K562 (cell line): Measurements from ENCODE around the gene HRC. TPM values are rescaled to one million over a fixed set of nuclear protein-coding genes. Genes with fewer than 3 reads are reported as not detected.

ENCODE experiments used
- ATAC-seq: fragments of 200-7000 bp; cut with Tn5 transposase; 3 replicates; pipeline ENCODE4 v1.9.1; 2020; ENCODE audit warnings: moderate library complexity
- BruUV-seq: library from RNA; stranded (reverse); fragments of 400-500 nt; replicated peaks from 2 replicates; lab custom pipeline; 2021; lab: Mats Ljungman, UMichigan
- CTCF ChIA-PET: fragments of 300-600 bp; formaldehyde crosslinking; extraction: SDS; loops from one replicate; lab custom pipeline; 2021; ENCODE audit warnings: low intra/inter-chr PET ratio; lab: Yijun Ruan, JAX
- POLR2A ChIA-PET: fragments of 300-600, 350-650 bp; sonication (Branson Sonifier 250); formaldehyde crosslinking; extraction: SDS; loops from one replicate; lab custom pipeline; 2021; ENCODE audit warnings: antibody characterized with exemption, inconsistent platforms; lab: Yijun Ruan, JAX
- DNase-seq, 4 experiments: peaks; one replicate each; pipeline versions ENCODE4 v3.0.0 to v3.0.0-alpha.2; 2011 to 2018; ENCODE audit warnings: low spot score in 3 of 4, mixed read lengths in 3 of 4; ENCODE audit errors: extremely low read depth in 1 of 4
- FAIRE-seq: peaks from 2 replicates; lab custom pipeline; 2011; peaks lifted over from hg19 to GRCh38; lab: Jason Lieb, UNC
- H2AFZ ChIP-seq: 2 replicates; pipeline ENCODE4 v1.6.0; 2011; ENCODE audit warnings: low read depth, low read length, control low read depth, inconsistent platforms
- H3K27ac ChIP-seq: fragments of 200-600 bp; 3 replicates; pipeline ENCODE4 v1.8.0; 2011; ENCODE audit warnings: low read depth, mild to moderate bottlenecking, control low read depth, inconsistent platforms, low read length, moderate library complexity, mixed read lengths; ENCODE audit errors: extremely low read depth
- H3K27me3 ChIP-seq, 2 experiments: fragments of 300-600 bp in 1 of 2; 2 replicates in 1 of 2; 3 replicates in 1 of 2; pipeline versions ENCODE4 v1.6.0 to v1.8.0; 2011; ENCODE audit warnings: inconsistent platforms in 2 of 2, low read length in 2 of 2, mild to moderate bottlenecking in 1 of 2, mixed read lengths in 1 of 2, moderate library complexity in 1 of 2; ENCODE audit not compliant: control insufficient read depth in 2 of 2, insufficient read depth in 2 of 2
- H3K36me3 ChIP-seq: fragments of 300-600 bp; 3 replicates; pipeline ENCODE4 v1.8.0; 2011; ENCODE audit warnings: mild to moderate bottlenecking, low read length, inconsistent platforms; ENCODE audit not compliant: control insufficient read depth, insufficient read depth
- H3K4me1 ChIP-seq, 2 experiments: fragments of 200-600 bp in 1 of 2; replicated peaks in 1 of 2; 2 replicates in 1 of 2; 3 replicates in 1 of 2; pipeline versions ENCODE4 v1.5.1 to v1.8.0; 2011; ENCODE audit warnings: inconsistent platforms in 2 of 2, low read length in 2 of 2, mild to moderate bottlenecking in 1 of 2, mixed read lengths in 1 of 2, moderate library complexity in 1 of 2; ENCODE audit not compliant: control insufficient read depth in 2 of 2, insufficient read depth in 2 of 2
- H3K4me2 ChIP-seq: 2 replicates; pipeline ENCODE4 v1.6.1; 2011; ENCODE audit warnings: low read length, control low read depth, inconsistent platforms, mixed read lengths; ENCODE audit not compliant: insufficient read depth
- H3K4me3 ChIP-seq: fragments of 200-600 bp; sonication (generic), shearing (Covaris generic); 2 replicates; pipeline ENCODE4 v1.5.1; 2016; ENCODE audit warnings: control low read depth, inconsistent platforms
- H3K79me2 ChIP-seq: fragments of 200-600 bp; 3 replicates; pipeline ENCODE4 v1.8.0; 2011; ENCODE audit warnings: low read length, inconsistent platforms; ENCODE audit not compliant: control insufficient read depth, insufficient read depth
- H3K9ac ChIP-seq, 2 experiments: 2 replicates each; pipeline versions ENCODE4 v1.6.0 to v1.6.1; 2011; ENCODE audit warnings: low read depth in 2 of 2, low read length in 2 of 2, control low read depth in 1 of 2, inconsistent platforms in 1 of 2, mild to moderate bottlenecking in 1 of 2, mixed read lengths in 1 of 2; ENCODE audit not compliant: insufficient read depth in 1 of 2
- H3K9me1 ChIP-seq: one replicate; pipeline ENCODE4 v1.6.0; 2011; ENCODE audit warnings: inconsistent platforms, mild to moderate bottlenecking, low read length, moderate library complexity; ENCODE audit not compliant: control insufficient read depth, insufficient read depth
- H3K9me3 ChIP-seq: replicated peaks from 2 replicates; pipeline ENCODE4 v1.5.1; 2011; ENCODE audit warnings: low read depth, low read length, inconsistent platforms; ENCODE audit not compliant: control insufficient read depth, insufficient read depth
- H4K20me1 ChIP-seq: replicated peaks from 2 replicates; pipeline ENCODE4 v1.6.1; 2011; ENCODE audit warnings: low read length, inconsistent platforms, mixed read lengths; ENCODE audit not compliant: control insufficient read depth, insufficient read depth
- POLR2AphosphoS5 ChIP-seq: IDR thresholded peaks from 2 replicates; pipeline ENCODE4 v1.6.1; 2011; ENCODE audit warnings: mild to moderate bottlenecking, low read depth, low read length, moderate library complexity; ENCODE audit not compliant: control insufficient read depth, insufficient read depth
- ZKSCAN3 ChIP-seq: fragments of 250-450 bp; sonication (Bioruptor Pico); IDR thresholded peaks from 2 replicates; pipeline ENCODE4 v1.4.0; 2020
- WGBS: fragments of 100-300 bp; shearing (Covaris generic); methylation state at CpG from one replicate; pipeline ENCODE4 v1.1.6; 2016; ENCODE audit warnings: low coverage, mixed read lengths; ENCODE audit not compliant: insufficient coverage; ENCODE audit errors: missing lambda C conversion rate; 5-methylcytosine and 5-hydroxymethylcytosine counted together
- in situ Hi-C: fragments of 300-500 bp; cut with MboI; formaldehyde crosslinking; loops from 4 replicates; pipeline ENCODE4 v1.15.0; 2018; ENCODE audit warnings: inconsistent platforms, mixed read lengths
- intact Hi-C: fragments of 100-400 bp; cut with micrococcal nuclease; formaldehyde crosslinking; loops from 2 replicates; pipeline ENCODE4 v1.14.2; 2022
- polyA plus RNA-seq, 8 experiments: library from polyadenylated mRNA; depleted of rRNA in 4 of 8; stranded (reverse) in 5 of 8; unstranded in 3 of 8; fragments of >200 nt; fragmentation: Nextera tagmentation in 2 of 8; fragmentation: Illumina TruSeq in 1 of 8; extraction: Ambion mirVana in 2 of 8; extraction: Trizol in 1 of 8; gene quantifications; 2 replicates each; pipeline versions ENCODE4 v1.2.1 to v1.2.3, GENCODE V29; 2011 to 2014; ENCODE audit warnings: inconsistent platforms in 1 of 8, missing spikeins in 1 of 8
- total RNA-seq, 7 experiments: library from RNA; depleted of rRNA in 6 of 7; stranded (reverse); fragments of >200 nt in 6 of 7; fragmentation: Illumina TruSeq in 2 of 7; extraction: Trizol in 2 of 7; gene quantifications; 2 replicates each; pipeline versions ENCODE4 v1.2.1 to v1.2.3, GENCODE V29; 2011 to 2021; ENCODE audit warnings: low replicate concordance in 1 of 7
- TF ChIP-seq, protein P1 (sequence below): sonication (generic); formaldehyde crosslinking; IDR thresholded peaks from 2 replicates; pipeline ENCODE4 v1.8.1; 2023; ENCODE audit warnings: mild to moderate bottlenecking, missing genetic modification reagents
- TF ChIP-seq, protein P2 (sequence below): fragments of 250-450 bp; sonication (Bioruptor Pico); IDR thresholded peaks from 2 replicates; pipeline ENCODE4 v1.4.0; 2020; ENCODE audit warnings: borderline replicate concordance

The HRC gene
- total and polyA plus RNA-seq, 9 of the 15 experiments (the other 6 are each of a cell fraction or from before 2014, with no cell fraction given): 0.66 to 18.7 (median 13.1) TPM

DNA sequence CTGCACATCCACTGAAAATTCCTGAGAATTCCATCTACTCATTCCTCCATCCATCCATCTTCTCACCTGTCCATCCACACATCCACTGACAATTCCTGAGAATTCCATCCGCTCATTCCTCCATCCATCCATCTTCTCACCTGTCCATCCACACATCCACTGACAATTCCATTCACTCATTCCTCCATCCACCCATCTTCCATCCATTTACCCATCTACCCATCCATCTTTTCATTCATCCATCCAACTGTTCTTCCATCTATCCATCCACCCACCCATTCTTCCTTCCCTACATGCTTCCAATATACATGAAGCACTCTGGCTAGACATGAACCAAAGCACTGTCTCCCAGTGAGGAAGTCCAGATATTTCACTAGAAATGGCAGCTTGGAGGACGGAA, 18.0 kb upstream of the HRC start:
- intact Hi-C loops: no loop called here
- H3K4me1 ChIP-seq: peaks cover 0 to 4% of the 10 kb centered on the region in 2 experiments; a peak in 2 of 5 replicates
- no peaks in the 10 kb centered on the region for H3K9me1 ChIP-seq
- in situ Hi-C loops: no loop called here
- DNase-seq (no peak), ATAC-seq (no peak), FAIRE-seq (no peak)
- H3K27me3 ChIP-seq: no peaks in the 10 kb centered on the region
- no peak overlapping the region for H3K9ac ChIP-seq
- no peaks in the 10 kb centered on the region for H4K20me1 ChIP-seq
- peaks cover 39% of the 10 kb centered on the region for H3K36me3 ChIP-seq
- H2AFZ ChIP-seq: no peak overlapping the region
- H3K27ac ChIP-seq: no peak overlapping the region
- no peaks in the 10 kb centered on the region for H3K9me3 ChIP-seq
- ChIA-PET POLR2A (interaction anchor here (0.8 to 1.0 kb wide), 2 partner anchors 9 to 23 kb away, joined by 3 read pairs; no protein-coding TSS in a partner anchor), CTCF (interaction anchor here (0.7 kb wide), 1 partner anchor 52 kb away, joined by 3 read pairs; no protein-coding TSS in a partner anchor)
- WGBS: 82% methylated on average over 2 of the region's 2 CpGs
- no peaks in the 10 kb centered on the region for H3K79me2 ChIP-seq
- TF ChIP-seq ZKSCAN3 (CRISPR knock-in tag) (no peak), POLR2AphosphoS5 (no peak)
- TF ChIP-seq, protein P1, sequence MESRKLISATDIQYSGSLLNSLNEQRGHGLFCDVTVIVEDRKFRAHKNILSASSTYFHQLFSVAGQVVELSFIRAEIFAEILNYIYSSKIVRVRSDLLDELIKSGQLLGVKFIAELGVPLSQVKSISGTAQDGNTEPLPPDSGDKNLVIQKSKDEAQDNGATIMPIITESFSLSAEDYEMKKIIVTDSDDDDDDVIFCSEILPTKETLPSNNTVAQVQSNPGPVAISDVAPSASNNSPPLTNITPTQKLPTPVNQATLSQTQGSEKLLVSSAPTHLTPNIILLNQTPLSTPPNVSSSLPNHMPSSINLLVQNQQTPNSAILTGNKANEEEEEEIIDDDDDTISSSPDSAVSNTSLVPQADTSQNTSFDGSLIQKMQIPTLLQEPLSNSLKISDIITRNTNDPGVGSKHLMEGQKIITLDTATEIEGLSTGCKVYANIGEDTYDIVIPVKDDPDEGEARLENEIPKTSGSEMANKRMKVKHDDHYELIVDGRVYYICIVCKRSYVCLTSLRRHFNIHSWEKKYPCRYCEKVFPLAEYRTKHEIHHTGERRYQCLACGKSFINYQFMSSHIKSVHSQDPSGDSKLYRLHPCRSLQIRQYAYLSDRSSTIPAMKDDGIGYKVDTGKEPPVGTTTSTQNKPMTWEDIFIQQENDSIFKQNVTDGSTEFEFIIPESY: no peak
- TF ChIP-seq, protein P2, sequence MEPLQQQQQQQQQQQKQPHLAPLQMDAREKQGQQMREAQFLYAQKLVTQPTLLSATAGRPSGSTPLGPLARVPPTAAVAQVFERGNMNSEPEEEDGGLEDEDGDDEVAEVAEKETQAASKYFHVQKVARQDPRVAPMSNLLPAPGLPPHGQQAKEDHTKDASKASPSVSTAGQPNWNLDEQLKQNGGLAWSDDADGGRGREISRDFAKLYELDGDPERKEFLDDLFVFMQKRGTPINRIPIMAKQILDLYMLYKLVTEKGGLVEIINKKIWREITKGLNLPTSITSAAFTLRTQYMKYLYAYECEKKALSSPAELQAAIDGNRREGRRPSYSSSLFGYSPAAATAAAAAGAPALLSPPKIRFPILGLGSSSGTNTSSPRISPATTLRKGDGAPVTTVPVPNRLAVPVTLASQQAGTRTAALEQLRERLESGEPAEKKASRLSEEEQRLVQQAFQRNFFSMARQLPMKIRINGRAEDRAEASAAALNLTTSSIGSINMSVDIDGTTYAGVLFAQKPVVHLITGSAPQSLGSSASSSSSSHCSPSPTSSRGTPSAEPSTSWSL (CRISPR knock-in tag): no peak
- BruUV-seq: no TSS peak
- H3K4me3 ChIP-seq: no peak overlapping the region
- H3K4me2 ChIP-seq: no peak overlapping the region
